OCI-LY3 (cell line): Measurements from ENCODE around the gene RDH14.

ENCODE experiments used
- CTCF ChIP-seq: fragments of 200-600, 300-600 bp; sonication (generic); IDR thresholded peaks from 2 replicates; pipeline ENCODE4 v1.5.1; 2014; ENCODE audit warnings: antibody characterized with exemption, low read length, low read depth
- EZH2phosphoT487 ChIP-seq: fragments of 200-600 bp; shearing (Covaris generic); IDR thresholded peaks from 2 replicates; pipeline ENCODE4 v1.6.1; 2018; ENCODE audit warnings: antibody characterized with exemption, mixed run types, low read depth

- TF ChIP-seq CTCF (no peak), EZH2phosphoT487 (no peak)
Measured at GRCh38 chr2:18527822-18528221, 32.6 kb downstream of the RDH14 start.
